EL (cell line): ENCODE data around the gene WDR19.
"Not testable (repeated sequence)": the region's sequence is repeated elsewhere in the genome, so short reads cannot be mapped to it uniquely, and the experiment has no call there.

Experiments
- DNase-seq: peaks from one replicate; pipeline ENCODE4 v3.0.0-alpha.2; 2016

Gene WDR19

DNA sequence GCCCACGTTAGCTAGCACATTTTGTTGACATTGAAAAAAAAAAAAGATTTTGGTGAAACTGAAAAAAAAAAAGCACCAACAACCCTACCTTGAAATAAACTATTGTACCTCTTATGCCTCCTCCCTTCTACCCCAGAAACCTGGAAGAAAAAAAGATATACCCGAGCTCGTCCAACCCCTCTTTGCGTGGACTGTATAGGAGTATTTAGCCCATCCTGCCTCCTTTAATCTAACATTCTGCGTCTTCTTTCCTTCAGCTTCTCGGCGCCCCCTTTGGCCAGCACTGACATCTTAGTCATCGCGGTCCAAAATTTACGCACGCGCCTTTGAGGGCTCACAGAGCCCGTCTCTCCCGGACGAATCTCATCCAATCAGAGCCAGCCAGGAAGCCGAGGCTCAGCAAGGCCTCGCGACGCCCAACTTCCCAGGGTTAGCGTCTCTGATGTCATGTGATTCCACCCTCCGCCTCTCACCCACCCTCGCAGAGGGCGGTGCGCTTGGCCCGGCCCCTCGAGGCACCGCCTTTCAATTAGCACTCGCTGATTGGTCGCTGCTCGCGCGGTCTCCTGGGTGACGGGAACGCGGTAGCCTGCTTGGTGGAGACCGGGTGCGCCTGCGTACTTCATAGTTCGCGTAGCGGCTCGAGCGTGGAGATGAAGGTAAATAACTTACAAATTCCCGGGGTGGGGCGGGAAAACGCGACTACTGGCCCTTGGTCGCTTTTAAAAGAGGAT is at the start of gene WDR19:
WDR19 (plus strand) TSS at position 625 of the 734 bp plus-strand sequence; CDS start at position 654, 29 bp downstream.
- DNase-seq, result peak; percentile 100

DNA sequence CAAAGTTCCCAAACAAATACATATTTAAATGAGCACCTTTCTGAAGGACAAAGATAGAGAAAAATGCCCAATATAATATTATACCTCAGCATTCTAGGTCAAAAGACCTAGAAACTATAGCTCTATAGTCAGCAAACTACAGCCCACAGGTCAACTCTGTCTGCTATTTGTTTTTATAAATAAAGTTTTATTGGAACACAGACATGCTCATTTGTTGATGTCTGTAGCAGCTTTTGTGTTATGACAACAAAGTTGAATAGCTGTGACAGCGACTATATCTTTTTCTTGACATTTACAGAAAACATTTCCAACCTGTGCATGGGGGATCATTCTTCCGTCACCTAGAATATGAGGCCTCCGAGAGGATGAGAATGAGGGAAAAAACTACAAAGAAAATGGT is 48.7 kb upstream of the WDR19 start:
- no peak for DNase-seq

DNA sequence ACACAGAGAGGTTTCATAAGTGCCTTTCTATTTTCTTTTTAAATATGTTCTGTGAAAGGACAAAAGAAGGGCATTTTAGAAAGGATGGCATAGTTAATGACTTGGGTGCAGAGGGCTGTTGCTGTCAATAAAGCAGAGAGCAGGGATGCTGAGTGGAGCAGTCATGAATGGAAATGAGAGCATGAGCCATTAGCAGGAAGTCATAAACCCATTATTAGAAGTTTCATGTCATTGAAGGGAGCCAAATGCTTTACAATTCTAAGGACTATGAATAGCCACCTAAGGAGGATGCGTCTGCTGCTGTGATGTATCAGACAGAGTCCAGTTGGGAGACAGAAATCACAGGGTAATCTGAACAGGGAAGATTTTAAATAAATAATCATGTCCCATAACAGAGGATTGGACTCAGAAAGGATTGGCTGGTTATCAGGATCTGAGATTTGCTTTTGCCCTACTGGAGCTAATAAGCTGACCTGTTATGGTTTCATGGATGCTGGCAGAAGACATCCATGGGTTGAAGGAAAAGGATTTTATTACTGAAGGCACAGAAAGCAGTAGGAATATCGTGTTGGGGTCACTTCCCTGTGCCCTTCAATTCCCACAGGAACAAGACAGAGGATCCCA is 47.5 kb upstream of the WDR19 start:
- no peak for DNase-seq

DNA sequence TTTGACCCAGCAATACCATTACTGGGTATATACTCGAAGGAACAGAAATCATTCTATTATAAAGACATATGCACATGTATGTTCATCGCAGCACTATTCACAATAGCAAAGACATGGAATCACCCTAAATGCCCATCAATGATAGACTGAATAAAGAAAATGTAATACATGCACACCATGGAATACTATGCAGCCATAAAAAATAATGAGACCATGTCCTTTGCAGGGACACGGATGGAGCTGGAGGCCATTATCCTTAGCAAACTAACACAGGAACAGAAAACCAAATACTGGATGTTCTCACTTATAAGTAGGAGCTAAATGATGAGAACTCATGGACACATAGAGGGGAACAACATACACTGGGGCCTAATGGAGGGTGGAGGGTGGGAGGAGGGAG is 44.1 kb upstream of the WDR19 start:
- DNase-seq, result not testable (repeated sequence)

DNA sequence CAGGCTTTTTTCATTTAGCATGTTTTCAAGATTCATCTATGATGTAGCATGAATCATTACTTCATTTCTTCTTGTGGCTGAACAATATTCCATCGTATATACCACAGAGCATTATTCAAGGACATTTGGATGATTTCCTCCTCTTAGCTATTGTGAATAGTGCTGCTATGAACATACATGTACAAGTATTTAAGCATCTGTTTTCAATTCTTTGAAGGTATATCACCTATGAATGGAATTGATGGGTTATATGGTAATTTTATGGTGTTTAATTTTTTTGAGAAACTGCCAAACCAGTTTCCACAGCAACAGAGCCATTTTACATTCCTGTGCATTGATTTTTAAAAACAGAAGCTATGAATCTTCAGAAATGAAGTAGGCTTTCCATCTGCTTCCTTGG is 36.1 kb upstream of the WDR19 start:
- no peak for DNase-seq

DNA sequence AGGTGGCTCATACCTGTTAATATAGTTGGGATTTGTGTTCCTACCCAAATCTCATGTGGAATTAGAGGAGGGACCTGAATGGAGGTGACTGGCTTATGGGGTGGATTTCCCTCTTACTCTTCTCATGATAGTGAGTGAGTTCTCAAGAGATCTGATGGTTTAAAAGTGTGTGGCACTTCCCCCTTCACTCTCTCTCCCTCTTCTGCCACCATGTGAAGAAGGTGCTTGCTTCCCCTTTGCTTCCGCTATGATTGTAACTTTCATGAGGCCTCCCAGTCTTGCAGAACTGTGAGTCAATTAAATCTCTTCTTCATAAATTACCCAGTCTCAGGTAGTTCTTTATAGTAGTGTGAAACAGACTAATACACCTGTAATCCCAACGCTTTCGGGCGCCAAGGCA is 28.3 kb upstream of the WDR19 start:
- no peak for DNase-seq

DNA sequence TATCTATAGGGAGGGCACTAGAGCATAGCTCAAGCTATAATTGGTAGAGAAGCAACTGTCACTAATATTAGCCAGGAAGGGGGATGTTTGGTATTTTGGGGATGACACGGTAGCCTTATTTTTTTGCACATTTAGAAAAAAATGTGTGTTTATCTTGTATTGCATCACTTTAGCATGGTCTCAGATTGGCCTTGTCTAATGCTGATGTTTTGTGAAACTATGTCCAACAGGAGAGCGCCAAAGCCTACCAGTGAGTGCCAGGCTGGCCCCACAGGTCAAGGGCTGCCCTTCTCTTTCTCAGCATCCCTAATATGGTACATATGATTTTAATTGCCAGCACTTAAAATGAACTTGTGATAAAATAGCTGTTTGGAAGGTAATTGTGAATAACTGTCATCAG is 24.8 kb upstream of the WDR19 start:
- no peak for DNase-seq

DNA sequence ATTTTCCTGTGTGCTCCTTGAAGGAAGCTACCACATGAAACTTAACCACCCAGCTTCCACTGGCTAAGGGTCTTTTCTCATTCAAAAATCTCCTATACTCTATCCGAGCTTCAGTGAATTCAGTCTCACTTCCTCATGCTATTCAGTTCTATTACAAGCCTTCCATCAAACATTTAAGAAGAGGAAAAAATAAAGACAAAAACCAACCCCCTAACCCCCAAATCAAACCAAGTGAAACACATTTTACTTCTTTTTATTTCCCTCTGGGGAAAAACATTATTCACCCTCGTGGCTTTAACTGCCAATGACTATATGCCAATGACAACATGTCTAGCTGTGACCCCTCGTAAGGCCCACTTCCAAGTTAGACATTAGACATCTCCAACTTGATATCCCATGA is 16.2 kb upstream of the WDR19 start:
- no peak for DNase-seq

DNA sequence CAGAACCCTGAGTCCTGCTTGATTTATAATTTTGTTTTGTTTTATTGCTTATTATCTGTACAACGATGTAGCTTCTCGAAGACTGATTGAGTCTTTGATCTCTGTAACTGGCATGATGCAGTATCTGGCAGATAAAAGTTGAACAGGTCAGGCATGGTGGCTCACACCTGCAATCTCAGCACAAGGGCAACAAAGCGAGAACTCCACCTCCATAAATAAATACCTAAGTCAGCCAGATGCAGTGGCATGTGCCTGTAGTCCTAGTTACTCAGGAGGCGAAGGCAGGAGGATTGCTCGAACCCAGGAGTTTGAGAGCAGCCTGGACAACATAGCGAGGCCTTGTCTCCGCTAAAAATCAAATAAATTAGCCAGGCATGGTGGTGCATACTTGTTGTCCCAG is 15.7 kb upstream of the WDR19 start:
- no peak for DNase-seq

DNA sequence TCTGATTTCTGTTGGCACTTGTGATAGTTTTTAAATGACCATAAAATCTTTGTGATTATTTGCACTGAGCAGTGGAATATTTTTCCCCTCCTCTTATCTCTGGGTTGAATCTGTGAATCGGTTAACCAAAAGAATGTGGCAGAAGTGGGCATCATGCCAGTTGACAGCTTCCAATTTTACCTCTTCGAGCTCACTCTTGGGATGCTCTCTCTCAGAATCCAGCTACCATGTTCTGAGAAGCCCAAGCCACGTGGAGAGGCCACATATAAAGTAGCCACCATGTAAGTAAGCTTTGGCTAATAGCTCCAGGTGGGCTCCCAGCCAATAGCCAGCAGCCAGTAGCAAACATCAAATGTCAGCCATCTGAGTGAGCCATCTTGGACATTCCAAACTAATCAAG is 12.9 kb upstream of the WDR19 start:
- peak; percentile 33 for DNase-seq

DNA sequence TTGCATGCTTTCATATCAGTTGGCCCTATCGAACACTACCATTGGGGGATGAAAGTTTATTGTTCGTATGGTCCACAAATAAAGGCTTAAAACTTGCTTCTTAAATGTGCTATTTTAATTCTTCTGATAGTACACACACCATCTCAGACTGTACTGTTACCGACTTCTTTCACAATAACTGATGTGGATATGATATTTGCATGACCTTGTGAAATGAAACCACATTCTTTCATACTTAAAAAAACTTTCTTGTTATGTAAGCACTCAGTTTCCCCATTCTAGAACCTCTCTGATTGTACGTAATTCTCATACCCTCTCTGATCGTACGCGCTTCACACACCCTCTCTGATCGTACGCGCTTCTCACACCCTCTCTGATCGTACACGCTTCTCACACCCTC is 12.0 kb upstream of the WDR19 start:
- DNase-seq, result no peak

DNA sequence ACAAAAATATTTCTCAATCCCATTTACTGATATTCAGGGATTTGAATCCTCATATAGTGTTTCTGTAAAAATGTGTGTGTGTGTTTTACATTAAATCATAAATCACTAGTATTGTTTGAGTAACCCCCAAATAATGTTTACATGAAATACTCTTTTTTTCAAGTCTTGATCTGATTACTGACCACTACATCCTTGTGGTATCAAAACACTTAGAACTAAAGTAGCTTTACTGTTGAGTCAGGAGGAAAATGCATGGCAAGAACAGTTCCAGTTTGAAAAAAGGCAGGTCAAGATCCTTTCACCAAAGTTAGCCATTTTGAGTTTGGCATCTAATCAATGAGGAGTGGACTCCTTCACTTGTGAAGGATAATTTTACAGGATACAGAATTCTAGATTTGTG is 3.6 kb upstream of the WDR19 start:
- no peak for DNase-seq

DNA sequence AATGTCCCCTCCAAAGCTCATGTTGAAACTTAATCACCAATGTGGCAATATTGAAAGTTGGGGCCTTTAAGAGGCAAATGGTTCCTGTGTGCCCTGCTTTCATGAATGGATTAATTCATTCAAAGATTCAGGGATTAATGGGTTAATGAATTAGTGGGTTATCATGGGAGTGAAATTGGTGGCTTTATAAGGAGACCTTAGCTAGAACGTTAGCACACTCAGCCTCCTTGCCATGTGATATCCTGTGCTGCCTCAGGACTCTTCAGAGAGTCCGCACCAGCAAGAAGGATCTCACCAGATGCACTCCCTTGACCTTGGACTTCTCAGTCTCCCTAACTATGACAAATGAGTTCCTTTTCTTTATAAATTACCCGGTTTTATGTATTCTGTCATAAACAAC is 2.6 kb upstream of the WDR19 start:
- DNase-seq, result no peak

DNA sequence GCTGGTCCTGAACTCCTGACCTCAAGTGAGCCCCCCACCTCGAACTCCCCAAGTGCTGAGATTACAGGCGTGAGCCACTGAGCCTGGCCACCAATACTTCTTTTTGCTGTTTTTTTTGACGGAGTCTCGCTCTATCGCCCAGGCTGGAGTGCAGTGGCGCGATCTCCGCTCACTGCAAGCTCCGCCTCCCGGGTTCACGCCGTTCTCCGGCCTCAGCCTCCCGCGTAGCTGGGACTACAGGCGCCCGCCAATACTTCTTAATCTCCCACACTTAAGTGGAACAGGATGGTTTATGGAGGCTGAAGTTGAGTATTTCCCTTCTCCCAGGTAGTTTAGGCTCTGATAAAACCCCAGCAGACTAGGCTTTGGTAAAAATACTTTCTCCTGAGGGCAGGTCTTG is 1.7 kb upstream of the WDR19 start:
- not testable (repeated sequence) for DNase-seq

DNA sequence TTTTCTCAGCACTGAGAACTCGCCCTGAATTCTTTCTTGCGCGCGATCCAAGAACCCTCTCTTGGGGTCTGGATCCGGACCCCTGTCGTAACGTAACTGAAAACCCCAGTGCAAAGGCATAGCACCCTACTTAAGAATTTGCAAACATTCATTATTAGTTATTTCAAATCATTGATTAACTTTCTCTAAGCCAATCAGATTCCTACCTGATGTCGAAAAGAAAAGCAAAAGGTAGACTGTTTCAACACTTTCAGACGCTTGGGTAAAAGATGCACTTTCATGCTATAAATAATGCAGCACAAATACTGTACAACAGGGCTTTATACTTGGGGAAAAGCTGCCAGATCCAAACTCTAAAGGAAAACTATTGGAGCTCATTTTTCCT is 817 bp upstream of the WDR19 start:
- DNase-seq, result no peak

DNA sequence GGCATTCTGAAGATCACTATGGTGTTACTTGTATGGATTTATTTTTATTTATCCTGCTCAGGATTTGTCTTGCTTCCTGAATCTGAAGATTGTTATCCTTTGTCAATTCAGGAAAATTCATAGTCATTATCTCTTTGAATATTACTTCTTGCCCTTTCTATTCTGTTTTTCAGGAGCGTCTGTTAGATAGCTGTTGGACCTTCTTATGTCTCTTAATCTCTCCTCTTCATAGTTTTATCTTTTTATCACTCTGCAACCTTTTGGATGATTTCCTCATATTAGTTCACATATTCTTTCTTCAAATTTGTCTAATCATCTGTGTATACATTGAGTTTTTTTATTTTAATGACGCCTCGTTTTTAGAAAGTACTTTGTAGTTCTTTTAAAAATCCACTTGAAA is 19.6 kb downstream of the WDR19 start:
- DNase-seq, result no peak

DNA sequence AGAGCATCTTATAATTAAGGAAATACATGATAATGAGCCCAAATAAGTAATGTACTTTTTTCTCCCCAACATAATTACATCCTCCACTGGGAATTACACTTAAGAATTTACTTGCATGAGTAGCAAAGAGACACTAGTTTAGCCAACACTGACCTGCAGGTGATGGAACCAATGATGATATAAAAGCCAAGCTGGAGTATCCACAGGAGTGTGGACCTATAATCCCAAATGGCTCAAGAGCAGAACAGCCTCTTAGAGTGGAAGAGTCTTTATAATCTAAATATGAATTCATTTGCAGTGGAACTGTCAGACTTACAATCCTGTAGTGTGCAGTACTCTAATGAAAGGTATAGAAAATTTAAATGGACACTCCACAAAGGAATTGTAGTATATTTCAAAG is 22.2 kb downstream of the WDR19 start:
- DNase-seq, result no peak

DNA sequence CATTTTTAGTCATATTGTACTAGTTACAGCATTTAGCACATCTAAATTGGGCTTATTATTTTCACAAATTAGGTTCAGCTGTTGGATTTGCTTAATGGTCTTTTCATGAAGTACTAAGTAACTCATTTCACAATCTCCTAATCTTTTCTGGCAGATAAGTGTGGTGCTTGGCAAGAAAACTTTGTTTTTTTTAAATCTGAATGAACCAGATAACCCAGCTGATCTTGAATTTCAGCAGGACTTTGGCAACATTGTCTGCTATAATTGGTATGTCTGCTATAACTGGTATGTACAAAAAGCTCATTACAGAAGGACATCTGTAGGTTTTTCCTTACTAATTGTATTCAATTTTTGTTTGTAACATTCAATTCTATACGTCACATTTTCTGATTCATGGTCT is 22.7 kb downstream of the WDR19 start:
- no peak for DNase-seq

DNA sequence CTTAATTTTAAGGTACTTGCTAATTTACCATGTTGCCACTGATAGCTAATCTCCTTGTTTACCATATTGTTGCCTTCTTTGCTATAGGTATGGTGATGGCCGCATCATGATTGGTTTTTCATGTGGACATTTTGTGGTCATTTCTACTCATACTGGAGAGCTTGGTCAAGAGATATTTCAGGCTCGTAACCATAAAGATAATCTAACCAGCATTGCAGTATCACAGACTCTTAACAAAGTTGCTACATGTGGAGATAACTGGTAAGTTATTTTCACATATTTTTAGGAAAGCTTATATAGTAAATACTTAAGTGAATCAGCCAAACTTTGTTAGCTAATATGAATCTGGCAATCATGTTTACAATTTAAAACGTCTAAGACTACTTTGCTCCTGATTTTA is 23.1 kb downstream of the WDR19 start:
- no peak for DNase-seq

DNA sequence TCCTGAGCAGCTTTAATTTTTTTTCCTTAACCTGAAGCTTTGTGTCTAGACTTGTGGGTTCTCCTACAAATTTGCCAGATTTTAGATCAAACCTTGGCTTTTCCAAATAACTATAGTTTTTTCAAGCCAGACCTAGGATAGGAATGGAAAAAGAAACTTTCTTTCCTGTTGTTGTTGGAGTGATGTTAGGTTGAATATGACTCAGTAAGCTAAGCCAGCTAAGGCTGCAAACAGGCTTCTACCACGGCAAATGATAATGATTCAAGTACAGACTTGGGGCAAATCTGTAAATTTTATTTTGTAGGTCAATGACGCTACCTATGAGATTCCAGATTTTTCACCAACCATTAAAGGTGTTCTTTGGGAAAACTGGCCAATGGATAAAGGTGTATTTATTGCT is 45.6 kb downstream of the WDR19 start:
- no peak for DNase-seq

DNA sequence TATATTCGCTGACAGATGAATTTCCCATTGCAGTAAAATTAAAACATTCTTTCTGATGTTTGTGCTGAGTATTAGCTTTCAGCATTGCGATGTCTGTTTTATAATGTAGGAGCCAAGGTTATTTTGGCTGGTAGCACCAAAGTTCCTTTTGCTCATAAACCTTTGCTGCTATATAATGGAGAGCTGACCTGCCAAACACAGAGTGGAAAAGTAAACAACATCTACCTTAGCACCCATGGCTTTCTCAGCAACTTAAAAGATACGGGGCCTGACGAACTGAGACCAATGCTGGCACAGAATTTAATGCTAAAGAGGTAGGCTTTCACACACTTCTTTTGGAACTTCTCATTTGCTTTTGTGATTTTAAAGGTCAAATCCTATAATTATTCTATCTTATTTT is 46.0 kb downstream of the WDR19 start:
- DNase-seq, result no peak

DNA sequence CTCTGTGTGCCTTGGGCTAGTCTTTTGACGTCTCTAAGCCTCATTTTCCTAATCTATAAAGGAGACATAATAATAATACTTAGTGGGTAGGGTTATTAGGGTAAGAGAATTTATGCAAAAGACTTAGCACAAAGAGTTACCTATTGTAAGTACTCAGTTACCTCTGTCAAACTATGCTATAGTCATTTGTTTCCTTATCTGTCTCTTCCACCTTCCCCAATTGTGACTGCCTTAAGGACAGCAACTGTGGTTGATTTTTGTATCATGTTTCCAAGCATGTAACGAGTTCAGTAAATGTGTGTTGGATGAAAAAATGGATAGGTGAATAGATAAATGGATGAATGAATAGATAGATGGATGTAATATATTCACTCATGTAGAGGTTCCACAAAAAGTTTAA is 48.1 kb downstream of the WDR19 start:
- DNase-seq, result no peak

DNA sequence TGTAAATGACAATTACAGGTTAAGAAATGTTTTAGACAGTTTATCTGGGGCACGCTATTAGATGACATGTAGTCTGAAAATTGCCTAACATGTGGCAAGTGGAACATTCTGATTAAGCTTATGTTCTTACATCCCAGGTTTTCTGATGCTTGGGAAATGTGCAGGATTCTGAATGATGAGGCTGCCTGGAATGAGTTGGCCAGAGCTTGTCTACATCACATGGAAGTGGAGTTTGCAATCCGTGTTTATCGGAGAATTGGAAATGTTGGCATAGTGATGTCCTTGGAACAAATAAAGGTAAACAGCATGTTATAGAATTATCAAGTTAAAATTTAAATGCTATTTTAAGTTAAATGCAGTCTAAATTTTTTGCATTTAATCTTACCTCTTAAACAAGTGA is 49.3 kb downstream of the WDR19 start:
- DNase-seq, result no peak

DNA sequence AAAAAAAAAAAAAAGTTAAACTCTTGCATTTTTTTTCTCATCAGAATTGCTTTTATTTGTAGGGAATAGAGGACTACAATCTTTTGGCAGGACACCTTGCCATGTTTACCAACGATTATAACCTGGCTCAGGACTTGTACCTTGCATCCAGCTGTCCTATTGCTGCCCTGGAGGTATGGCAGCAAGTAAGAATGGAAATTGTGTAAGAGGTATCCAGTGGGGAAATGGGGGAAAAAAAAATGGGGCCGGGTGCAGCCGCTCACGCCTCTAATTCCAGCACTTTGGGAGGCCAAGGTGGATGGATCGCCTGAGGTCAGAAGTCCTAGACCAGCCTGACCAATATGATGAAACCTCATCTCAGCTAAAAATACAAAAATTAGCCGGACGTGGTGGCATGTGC is 49.8 kb downstream of the WDR19 start:
- DNase-seq, result no peak

DNA sequence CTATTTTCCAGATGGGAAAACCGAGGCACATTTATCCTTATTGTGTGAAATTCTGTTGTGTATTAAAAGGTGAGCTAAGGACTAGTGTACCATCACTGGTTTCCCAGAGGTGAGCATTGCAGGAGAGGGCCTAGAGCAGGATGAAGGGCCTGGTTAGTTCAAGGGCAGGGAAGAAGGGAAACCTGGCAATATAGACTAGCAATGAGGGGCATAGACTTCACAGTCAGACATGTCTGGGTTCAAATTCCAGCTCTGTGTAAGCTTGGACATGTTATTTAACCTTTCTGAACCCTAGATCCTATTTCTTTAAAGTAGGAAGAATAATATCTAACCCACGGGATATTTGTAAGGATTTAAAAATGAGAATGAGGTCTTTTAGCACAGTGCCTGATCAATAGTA is 50.8 kb downstream of the WDR19 start:
- no peak for DNase-seq
